ENCODE results near the gene HLA-DRA. TPM values are rescaled to one million over a fixed set of nuclear protein-coding genes. Genes with fewer than 3 reads are reported as not detected.

The HLA-DRA gene
- polyA plus RNA-seq, 1 donor (not counting 4 experiments of a cell fraction or from before 2014, with no cell fraction given) = 0.21 TPM

- Histone ChIP-seq H3K4me1 (ENCODE audit: control insufficient read depth, extremely low read depth, insufficient read depth, low read length) (no peaks in the 10 kb centered on the region), H3K36me3 (ENCODE audit: control insufficient read depth in 2 of 2, extremely low read depth in 1 of 2, insufficient read depth in 2 of 2, low read length in 2 of 2) (no peaks in the 10 kb centered on the region), H3K9ac (ENCODE audit: control insufficient read depth, extremely low read depth, insufficient read depth, low read length) (no peak overlapping the region), H3K27me3 (ENCODE audit: control insufficient read depth, extremely low read depth, insufficient read depth, low read length) (no peaks in the 10 kb centered on the region), H3K27ac (ENCODE audit: control insufficient read depth, insufficient read depth, low read length) (no peak overlapping the region), H3K9me1 (ENCODE audit: control insufficient read depth, extremely low read depth, insufficient read depth, low read length) (no peaks in the 10 kb centered on the region), H3K79me2 (ENCODE audit: control insufficient read depth, insufficient read depth, low read length) (no peaks in the 10 kb centered on the region), H3K9me3 (ENCODE audit: control insufficient read depth, low read depth, low read length) (no peaks in the 10 kb centered on the region), H2AFZ (ENCODE audit: control insufficient read depth, low read length) (no peak overlapping the region), H4K20me1 (ENCODE audit: control insufficient read depth, extremely low read depth, insufficient read depth, low read length) (no peaks in the 10 kb centered on the region), H3K4me3 (ENCODE audit: control insufficient read depth in 2 of 3, extremely low read depth in 1 of 3, insufficient read depth in 2 of 3, low read depth in 1 of 3, low read length in 3 of 3) (no peak overlapping the region), H3K4me2 (ENCODE audit: control insufficient read depth, extremely low read depth, insufficient read depth, low read depth, low read length) (no peak overlapping the region)
- FAIRE-seq (no peak), DNase-seq (ENCODE audit: low read depth, low spot score) (no peak)
- dilution Hi-C loops (cut with MboI; ENCODE audit: extremely low pct_ligation_motif_present, low sequenced_read_pairs) = no loop called here
- no peak for TF ChIP-seq EZH2 (IDR thresholded peaks at IDR 0.05; ENCODE audit: low read length)
- TF ChIP-seq, protein P1, sequence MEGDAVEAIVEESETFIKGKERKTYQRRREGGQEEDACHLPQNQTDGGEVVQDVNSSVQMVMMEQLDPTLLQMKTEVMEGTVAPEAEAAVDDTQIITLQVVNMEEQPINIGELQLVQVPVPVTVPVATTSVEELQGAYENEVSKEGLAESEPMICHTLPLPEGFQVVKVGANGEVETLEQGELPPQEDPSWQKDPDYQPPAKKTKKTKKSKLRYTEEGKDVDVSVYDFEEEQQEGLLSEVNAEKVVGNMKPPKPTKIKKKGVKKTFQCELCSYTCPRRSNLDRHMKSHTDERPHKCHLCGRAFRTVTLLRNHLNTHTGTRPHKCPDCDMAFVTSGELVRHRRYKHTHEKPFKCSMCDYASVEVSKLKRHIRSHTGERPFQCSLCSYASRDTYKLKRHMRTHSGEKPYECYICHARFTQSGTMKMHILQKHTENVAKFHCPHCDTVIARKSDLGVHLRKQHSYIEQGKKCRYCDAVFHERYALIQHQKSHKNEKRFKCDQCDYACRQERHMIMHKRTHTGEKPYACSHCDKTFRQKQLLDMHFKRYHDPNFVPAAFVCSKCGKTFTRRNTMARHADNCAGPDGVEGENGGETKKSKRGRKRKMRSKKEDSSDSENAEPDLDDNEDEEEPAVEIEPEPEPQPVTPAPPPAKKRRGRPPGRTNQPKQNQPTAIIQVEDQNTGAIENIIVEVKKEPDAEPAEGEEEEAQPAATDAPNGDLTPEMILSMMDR (optimal IDR thresholded peaks at IDR 0.05 in 1 of 3, IDR thresholded peaks at IDR 0.05 in 1 of 3, conservative IDR thresholded peaks at IDR 0.05 in 1 of 3; ENCODE audit: extremely low read depth in 1 of 3, insufficient read depth in 2 of 3, low read length in 3 of 3) = no peak
Observed at GRCh38 chr6:32444433-32444832, 4.7 kb downstream of the HLA-DRA start.

DNA sequence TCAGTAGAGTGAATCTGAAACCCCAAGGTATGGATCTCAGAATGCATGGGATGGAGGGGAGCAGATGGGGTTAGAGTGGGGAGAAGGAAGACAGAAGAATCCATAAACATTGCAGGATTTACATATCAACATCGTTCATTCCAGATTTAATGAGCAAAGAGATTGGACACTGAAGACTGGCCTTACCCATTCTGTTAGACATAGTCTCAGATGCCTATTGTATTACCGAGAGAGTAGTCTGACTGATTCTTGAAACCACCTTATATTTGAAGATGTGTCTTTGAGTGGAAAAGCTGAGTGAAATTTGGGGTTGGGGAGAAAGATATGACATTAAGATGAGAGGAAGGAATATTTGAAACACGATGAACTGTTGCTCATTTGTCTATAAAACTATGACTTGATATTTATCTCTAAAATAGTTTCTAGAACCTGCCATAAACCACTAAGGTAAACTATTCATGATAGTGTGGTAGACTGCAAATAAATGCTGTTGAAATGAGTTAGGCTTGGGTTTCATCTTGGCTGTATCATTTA lies 5.7 kb downstream of the HLA-DRA start:
- no peaks in the 10 kb centered on the region for H3K27me3 ChIP-seq (ENCODE audit: control insufficient read depth, extremely low read depth, insufficient read depth, low read length)

More for the DNA sequence above, 5.7 kb downstream of the HLA-DRA start:
- Histone ChIP-seq H3K4me1 (ENCODE audit: control insufficient read depth, extremely low read depth, insufficient read depth, low read length) (no peaks in the 10 kb centered on the region), H3K36me3 (ENCODE audit: control insufficient read depth in 2 of 2, extremely low read depth in 1 of 2, insufficient read depth in 2 of 2, low read length in 2 of 2) (no peaks in the 10 kb centered on the region), H3K9me1 (ENCODE audit: control insufficient read depth, extremely low read depth, insufficient read depth, low read length) (no peaks in the 10 kb centered on the region), H3K4me2 (ENCODE audit: control insufficient read depth, extremely low read depth, insufficient read depth, low read depth, low read length) (no peak overlapping the region), H3K27ac (ENCODE audit: control insufficient read depth, insufficient read depth, low read length) (no peak overlapping the region), H3K9ac (ENCODE audit: control insufficient read depth, extremely low read depth, insufficient read depth, low read length) (no peak overlapping the region), H3K79me2 (ENCODE audit: control insufficient read depth, insufficient read depth, low read length) (no peaks in the 10 kb centered on the region), H3K9me3 (ENCODE audit: control insufficient read depth, low read depth, low read length) (no peaks in the 10 kb centered on the region), H4K20me1 (ENCODE audit: control insufficient read depth, extremely low read depth, insufficient read depth, low read length) (no peaks in the 10 kb centered on the region), H2AFZ (ENCODE audit: control insufficient read depth, low read length) (no peak overlapping the region), H3K4me3 (ENCODE audit: control insufficient read depth in 2 of 3, extremely low read depth in 1 of 3, insufficient read depth in 2 of 3, low read depth in 1 of 3, low read length in 3 of 3) (no peak overlapping the region)
- FAIRE-seq (no peak), DNase-seq (ENCODE audit: low read depth, low spot score) (no peak)
- TF ChIP-seq, protein P1 (optimal IDR thresholded peaks at IDR 0.05 in 1 of 3, IDR thresholded peaks at IDR 0.05 in 1 of 3, conservative IDR thresholded peaks at IDR 0.05 in 1 of 3; ENCODE audit: extremely low read depth in 1 of 3, insufficient read depth in 2 of 3, low read length in 3 of 3) = no peak
- TF ChIP-seq EZH2 (IDR thresholded peaks at IDR 0.05; ENCODE audit: low read length) = no peak
- dilution Hi-C loops (cut with MboI; ENCODE audit: extremely low pct_ligation_motif_present, low sequenced_read_pairs) = no loop called here

Data from keratinocyte (primary cell).